Measurements from ENCODE around the gene TXNDC16.

- TF ChIP-seq CTCF (IDR thresholded peaks at IDR 0.05; ENCODE audit: low read depth, low read length) (no peak), EZH2phosphoT487 (IDR thresholded peaks at IDR 0.05; ENCODE audit: low read depth) (no peak)
These were observed 1.6 kb downstream of the TXNDC16 start for GRCh38 chr14:52550661-52551060.

Data from OCI-LY3 (cell line).